ENCODE data around the gene SEMA3F. TPM values are rescaled to one million over a fixed set of nuclear protein-coding genes. Genes with fewer than 3 reads are reported as not detected.

SEMA3F gene
- total and polyA plus RNA-seq, 2 donors (not counting 3 experiments of a cell fraction or from before 2014, with no cell fraction given) = 65.8 to 99.1 TPM

- no peaks in the 10 kb centered on the region for H4K20me1 ChIP-seq (replicated peaks; ENCODE audit: control insufficient read depth, extremely low read depth, insufficient read depth, low read length)
- no TSS peak for BruUV-seq (replicated peaks)
- no peaks in the 10 kb centered on the region for H3K36me3 ChIP-seq (ENCODE audit: control insufficient read depth in 2 of 2, extremely low read depth in 1 of 2, insufficient read depth in 2 of 2, low read length in 2 of 2)
- TF ChIP-seq JUN (IDR thresholded peaks at IDR 0.05; ENCODE audit: borderline replicate concordance, insufficient read depth, insufficient read length, low read depth) (no peak), MYC (IDR thresholded peaks at IDR 0.05; ENCODE audit: low read depth, low read length) (no peak), GATA2 (IDR thresholded peaks at IDR 0.05; ENCODE audit: insufficient read depth, insufficient read length, low read depth, low read length) (no peak), POLR2A (IDR thresholded peaks at IDR 0.05; ENCODE audit: low read depth, low read length) (no peak), FOS (IDR thresholded peaks at IDR 0.05; ENCODE audit: borderline replicate concordance, insufficient read depth, low read length) (no peak), POLR2AphosphoS5 (IDR thresholded peaks at IDR 0.05; ENCODE audit: insufficient read depth, low read depth, low read length) (no peak), MAX (IDR thresholded peaks at IDR 0.05; ENCODE audit: insufficient read depth, insufficient read length) (no peak), EZH2 (IDR thresholded peaks at IDR 0.05; ENCODE audit: borderline replicate concordance, low read depth, low read length, severe bottlenecking) (no peak), CTCF (IDR thresholded peaks at IDR 0.05; ENCODE audit: extremely low read depth in 1 of 2, insufficient read depth in 1 of 2, low read depth in 1 of 2, low read length in 2 of 2) (no peak)
- no peak within 1 kb of the TSS for H3K27ac ChIP-seq (ENCODE audit: insufficient read depth, low read depth, low read length)
- H3K9me1 ChIP-seq (replicated peaks; ENCODE audit: control insufficient read depth, extremely low read depth, insufficient read depth, low read length) = no peaks in the 10 kb centered on the region
- H3K4me2 ChIP-seq (ENCODE audit: insufficient read depth, low read length) = peak within 1 kb of the TSS; percentile 59
- no peak within 1 kb of the TSS for H3K9ac ChIP-seq (replicated peaks; ENCODE audit: extremely low read depth, insufficient read depth, low read length)
- no peaks in the 10 kb centered on the region for H3K9me3 ChIP-seq (replicated peaks; ENCODE audit: control insufficient read depth, insufficient read depth, low read length)
- dilution Hi-C loops (cut with MboI; ENCODE audit: extremely low pct_ligation_motif_present, low sequenced_read_pairs) = no loop called here
- H3K4me3 ChIP-seq (replicated peaks in 1 of 3; ENCODE audit: insufficient read depth in 1 of 3, low read depth in 1 of 3, low read length in 3 of 3) = peak within 1 kb of the TSS in 2 of 3 experiments; percentile 27 to 36
- H3K79me2 ChIP-seq (ENCODE audit: control insufficient read depth, insufficient read depth, low read length) = no peaks in the 10 kb centered on the region
- peaks cover 3% of the 10 kb centered on the region for H3K4me1 ChIP-seq (ENCODE audit: control insufficient read depth, extremely low read depth, insufficient read depth, low read length)
- H2AFZ ChIP-seq (ENCODE audit: low read depth, low read length) = peak within 1 kb of the TSS; percentile 39
- H3K27me3 ChIP-seq (ENCODE audit: control insufficient read depth in 2 of 2, insufficient read depth in 2 of 2, low read length in 2 of 2) = peaks cover 18% of the 10 kb centered on the region in 2 experiments
- ChIA-PET POLR2A (interaction anchor here (0.6 kb wide), 1 partner anchor 58 kb away, joined by 16 read pairs; no protein-coding TSS in a partner anchor), CTCF (interaction anchor here (1.1 to 4.8 kb wide), 3 partner anchors 10 to 21 kb away, joined by 3 to 43 read pairs (median 34); no protein-coding TSS in a partner anchor)
- DNase-seq (ENCODE audit: low read depth, low spot score) (peak; percentile 23), FAIRE-seq (no peak)
- intact Hi-C loops (cut with micrococcal nuclease) = no loop called here
These were observed 49.8 kb downstream of the SEMA3F start, which contains the start of gene SLC38A3 for GRCh38 chr3:50204804-50205412. Gene SLC38A3 (plus strand): TSS chr3:50205271. CDS start chr3:50214200, 8,929 bp downstream.

Data from endothelial cell of umbilical vein (primary cell).